ENCODE results near the gene DDX31. TPM values are rescaled to one million over a fixed set of nuclear protein-coding genes. Genes with fewer than 3 reads are reported as not detected.
"Not testable (repeated sequence)": the region's sequence is repeated elsewhere in the genome, so short reads cannot be mapped to it uniquely, and the experiment has no call there.

The DDX31 gene
- total RNA-seq, 1 donor from 2014 or later: 7.2 TPM

DNA sequence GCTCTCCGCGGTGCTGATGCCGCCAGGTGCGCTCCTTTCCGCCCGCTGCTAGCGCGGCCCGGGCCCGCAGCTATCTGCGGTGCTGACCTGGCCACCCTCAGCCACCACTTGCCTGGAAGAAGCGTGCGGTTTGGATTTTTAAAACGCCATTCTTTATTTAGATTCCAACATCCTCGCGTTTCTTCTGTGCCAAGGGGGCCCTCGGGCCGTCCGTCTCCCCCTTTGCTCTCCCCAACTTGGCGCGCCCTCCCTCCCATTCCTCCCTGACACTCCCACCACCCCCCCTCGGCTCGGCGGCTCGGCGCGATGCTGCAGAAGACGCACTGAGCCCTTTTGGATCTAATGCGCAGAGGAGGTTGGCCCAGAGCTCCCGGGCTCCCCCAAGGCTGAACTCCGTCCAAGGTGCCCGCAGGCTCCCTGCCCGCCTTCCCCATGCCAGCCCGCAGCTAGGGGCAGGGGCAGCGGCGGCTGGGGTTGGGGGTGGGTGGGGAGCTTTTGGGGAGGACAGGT, 87.5 kb downstream of the DDX31 start, which contains the start of gene BARHL1:
Gene BARHL1 (plus strand): TSS at position 331 of the 510 bp plus-strand sequence. CDS start 192 bp downstream, outside the sequence.
- no peak for DNase-seq (ENCODE audit: low read depth in 2 of 2)

DNA sequence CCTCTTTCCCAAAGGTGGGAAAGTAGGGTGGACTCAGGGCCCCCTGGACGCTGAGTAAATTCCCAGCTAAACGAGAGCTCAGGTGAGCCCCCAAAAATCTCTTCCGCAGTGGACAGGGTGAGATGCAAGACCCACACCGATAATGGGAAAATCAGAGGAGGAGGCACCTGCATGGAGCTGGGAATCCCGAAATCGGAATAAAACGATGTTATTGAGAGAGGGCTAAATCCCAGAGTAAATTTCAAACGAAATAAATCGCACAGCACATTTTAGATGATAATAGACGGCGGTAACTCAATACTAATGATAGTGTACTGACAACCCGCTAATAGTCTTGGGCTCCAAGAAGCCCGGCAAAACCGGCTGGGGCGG, 90.4 kb downstream of the DDX31 start:
- DNase-seq (ENCODE audit: low read depth in 2 of 2): no peak

DNA sequence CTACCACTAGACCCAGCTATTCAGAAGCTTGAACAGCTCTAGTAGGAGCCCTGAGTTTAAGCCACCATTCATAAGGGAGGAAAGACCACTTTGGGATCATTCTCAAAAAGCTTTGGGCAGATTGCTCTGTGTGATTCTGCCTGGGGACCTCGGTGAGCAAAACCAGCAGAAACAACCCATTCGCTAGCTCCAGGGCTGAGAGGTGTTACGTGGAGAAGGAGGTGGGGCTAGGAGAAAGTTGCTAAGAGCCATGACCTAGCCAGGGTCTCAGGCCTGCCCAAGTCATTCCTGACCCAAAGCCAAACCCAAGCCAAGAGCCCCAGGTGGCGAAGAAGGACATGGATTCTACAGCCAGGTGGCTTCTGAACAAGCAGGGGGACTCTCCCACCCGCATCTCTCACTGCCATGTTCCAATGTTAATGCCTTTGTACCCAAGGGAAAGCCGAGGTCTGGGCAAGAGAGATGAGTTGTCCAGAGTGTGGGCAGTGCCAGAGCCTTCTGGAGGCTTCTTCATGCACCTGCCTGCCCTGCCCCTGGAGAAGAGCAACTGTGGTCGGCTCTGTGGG, 91.3 kb downstream of the DDX31 start:
- DNase-seq (ENCODE audit: low read depth in 2 of 2): no peak

DNA sequence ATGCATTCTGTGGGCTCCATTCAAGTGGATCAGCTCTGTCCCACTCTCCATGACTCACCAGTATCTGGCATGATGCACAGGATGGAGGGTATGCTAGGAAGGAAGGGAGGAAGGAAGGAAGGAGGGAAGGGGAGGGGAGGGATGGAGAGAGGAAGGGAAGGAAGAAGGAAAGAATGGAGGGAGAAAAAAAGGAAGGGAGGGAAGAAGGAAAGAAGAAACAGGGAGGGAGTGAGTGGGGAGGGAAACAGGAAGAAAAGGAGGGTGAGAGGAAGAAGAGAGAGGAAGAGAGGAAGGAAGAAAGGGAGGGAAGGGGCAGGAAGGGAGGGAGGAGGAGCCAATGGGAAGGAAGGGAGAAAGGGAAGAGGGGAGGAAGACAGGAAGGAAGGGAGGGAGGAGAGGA, 92.7 kb downstream of the DDX31 start:
- DNase-seq (ENCODE audit: low read depth in 2 of 2): no peak

DNA sequence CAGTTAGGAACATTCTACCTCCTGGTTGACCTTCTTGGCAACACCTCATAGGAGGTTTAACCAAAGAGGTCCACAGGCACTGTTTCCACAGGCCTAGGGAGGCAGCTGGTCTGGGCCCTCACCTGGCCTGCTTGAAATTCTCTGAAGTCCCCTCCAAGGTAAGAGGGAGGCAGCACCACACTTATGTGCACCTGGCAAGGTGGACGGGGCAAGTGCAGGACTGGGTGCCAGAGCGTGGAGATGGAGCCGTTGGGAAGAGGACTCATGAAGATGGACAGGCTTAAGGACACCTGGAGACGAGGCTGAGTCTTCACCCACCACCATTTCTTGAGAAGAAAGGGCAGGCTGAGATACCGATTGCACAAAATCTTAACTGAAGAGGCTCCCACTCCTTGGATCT, 94.0 kb downstream of the DDX31 start:
- DNase-seq (ENCODE audit: low read depth in 2 of 2): no peak

DNA sequence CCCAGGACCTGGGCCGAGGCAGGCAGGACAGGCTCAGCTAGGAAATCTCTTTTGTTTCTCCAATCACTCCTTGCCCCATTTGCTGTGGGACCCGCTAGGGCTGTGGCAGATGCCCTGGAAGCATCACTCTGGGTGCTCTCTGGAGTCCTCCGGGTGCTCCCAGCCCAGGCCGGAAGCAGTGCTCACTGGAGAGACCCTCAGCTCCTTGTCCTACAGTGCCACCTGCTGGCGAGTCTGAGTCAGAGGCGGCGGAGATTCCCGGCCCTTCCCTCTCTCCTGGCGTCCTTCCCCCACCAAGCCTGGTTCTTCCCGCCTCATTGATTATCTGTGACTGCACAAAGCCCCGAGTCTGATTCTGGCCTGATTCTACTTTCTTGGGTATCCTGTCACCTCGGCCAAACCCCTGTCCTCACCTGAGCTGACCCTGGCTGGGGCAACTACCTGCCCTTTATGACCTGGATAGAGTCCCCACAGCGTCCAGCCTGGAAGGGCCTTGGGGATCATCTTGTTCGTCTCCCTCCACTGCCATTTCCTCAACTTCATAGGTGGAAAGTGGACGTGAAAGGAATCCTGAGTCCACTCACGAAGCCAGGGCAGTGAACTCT, 94.7 kb downstream of the DDX31 start:
- peak; percentile 63 to 81 for DNase-seq (ENCODE audit: low read depth in 2 of 2)

DNA sequence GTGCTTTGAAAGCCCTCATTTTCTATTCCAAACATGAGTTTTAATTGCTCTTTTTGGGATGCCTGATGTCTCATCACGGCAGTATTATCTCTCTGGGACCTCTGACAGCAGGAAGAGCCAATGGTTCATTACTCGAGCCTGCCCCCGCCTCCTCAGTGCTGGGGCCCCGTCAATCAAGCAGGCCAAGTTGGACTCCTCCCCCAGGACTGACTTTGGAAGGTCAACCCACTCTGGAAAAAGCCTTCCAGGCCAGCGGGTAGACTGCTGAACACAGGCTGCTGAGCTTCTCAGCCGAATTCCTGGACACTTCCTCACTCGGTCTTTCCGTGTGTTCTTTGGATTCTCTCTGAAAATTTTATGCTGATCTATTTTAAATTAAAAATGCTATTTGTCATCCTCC, 96.9 kb downstream of the DDX31 start:
- DNase-seq (ENCODE audit: low read depth in 2 of 2): no peak

DNA sequence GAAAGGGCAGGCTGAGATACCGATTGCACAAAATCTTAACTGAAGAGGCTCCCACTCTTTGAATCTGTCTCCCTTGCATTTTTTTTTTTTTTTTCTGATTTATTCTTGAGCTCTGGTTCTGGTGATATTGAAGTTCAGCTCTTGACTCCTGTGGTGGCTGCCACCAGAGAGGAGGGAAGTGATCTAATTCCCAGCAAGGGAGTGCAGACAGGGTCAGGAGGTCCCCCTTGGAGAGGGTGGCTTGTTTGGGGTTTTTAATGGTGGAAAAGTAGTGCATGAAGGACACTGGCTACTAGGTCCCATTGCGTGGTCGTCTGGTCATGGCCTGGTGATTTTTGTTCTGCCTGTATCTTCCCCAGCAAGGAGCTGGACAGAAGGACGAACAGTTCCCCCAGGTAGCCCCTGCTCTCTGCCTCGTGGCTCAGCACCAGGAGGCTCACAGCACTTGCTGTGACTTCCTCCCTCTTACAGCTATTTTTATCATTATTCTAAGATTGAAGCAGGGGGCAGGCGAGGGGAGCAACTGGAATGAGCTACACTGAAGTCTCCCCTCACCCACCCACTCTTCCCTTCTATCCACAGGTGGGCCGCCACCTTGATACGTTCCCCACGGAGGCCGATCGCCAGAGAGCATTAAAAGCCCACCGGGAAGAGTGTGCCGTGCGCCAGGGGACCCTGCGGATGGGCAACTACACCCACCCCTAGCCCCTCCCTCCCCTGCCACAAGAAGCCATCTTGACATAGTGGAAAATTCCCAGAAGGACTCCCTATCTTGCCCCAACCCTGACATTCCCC, 97.8 kb downstream of the DDX31 start:
- no peak for DNase-seq (ENCODE audit: low read depth in 2 of 2)

DNA sequence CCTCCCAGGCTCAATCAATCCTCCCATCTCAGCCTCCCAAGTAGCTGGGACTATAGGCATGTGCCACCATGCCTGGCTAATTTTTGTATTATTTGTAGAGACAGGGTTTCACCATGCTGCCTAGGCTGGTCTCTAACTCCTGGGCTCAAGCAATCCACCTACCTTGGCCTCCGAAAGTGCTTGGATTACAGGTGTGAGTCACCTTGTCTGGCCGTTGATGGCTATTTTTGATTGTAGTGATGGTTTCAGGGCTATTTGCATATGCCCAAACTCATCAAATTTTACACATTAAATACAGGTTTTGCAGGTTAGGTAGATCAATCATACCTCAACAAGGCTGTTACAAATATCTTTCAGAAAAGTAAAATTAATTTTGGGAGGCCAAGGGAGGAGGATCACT, 101.0 kb downstream of the DDX31 start:
- DNase-seq (ENCODE audit: low read depth in 2 of 2): not testable (repeated sequence)

DNA sequence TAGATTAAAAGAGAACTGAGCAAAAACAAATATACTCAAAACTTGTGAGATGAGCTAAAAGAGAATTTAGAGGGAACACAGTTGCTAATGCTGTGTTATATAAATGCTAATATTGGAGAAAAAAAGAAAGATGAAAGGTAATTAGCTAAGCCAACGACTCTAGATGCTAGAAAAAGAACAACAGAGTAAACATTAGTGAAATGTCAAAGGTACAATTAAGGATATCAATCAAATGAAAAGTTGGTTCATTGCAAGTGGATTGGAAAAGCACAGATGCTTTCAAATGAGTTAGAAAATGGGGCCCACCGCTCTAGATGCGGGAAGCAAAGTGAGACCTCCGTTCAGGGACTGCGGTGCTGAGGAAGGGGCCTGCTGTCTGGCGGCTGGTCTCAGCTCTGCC, 105.3 kb downstream of the DDX31 start:
- no peak for DNase-seq (ENCODE audit: low read depth in 2 of 2)

DNA sequence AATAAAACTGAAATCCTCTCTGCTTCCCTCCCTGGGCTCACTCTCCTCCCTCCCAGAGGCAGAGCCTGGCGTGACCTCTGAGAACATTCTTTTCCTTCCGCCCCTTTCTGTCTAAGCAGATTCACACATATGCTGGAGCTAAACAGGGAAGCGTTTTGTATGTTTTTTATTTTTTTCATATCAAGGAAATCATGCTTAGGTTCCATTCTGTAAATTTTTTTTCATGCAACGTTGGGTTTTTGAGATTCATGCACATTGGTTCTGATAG, 107.5 kb downstream of the DDX31 start:
- DNase-seq (ENCODE audit: low read depth in 2 of 2): peak; percentile 17 to 35

DNA sequence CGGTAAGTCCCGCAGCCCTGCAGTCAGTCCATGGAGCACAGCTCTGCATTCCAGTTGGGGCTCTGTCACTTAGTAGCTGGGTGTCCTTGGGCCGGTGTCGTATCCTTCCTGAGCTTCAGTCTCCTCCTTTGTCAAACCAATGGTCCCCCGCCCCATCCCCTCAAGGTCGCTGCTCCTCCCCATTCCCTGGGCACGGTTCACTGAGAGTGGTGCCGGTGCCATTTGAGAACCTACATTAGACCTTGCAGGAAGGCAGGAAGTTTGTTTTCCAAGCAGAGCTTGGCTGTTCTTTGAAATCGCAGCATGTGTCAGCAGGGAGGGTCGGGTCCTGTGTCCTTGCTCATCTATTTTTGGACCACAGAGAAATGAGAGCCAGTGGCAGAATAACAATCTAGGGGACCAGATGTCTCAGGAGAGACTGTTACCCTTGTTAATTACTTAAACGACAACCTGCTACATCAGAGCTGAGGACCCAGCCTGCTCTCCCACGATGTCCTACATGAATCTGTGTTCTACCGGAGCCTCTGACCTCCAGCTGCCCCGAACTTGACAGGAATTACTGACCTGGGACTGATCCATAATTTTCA, 109.1 kb downstream of the DDX31 start:
- DNase-seq (ENCODE audit: low read depth in 2 of 2): peak in 1 of 2 donors; percentile 7

DNA sequence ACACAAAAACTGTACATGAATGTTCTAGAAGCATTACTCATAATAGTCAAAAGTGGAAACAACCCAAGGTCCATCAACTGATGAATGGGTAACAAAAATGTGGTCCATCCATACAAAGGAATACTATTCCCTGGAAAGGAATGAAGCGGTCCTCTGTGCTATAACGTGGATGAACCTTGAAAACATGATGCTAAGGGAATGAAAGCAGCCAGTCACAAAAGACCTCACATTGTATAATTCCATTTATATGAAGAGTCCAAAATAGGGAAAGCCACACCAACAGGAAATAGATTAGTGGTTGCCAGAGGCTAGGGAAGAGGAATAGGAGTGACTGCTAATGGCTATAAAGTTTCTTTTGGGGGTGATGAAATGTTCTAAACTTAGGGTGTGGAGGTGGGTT, 110.1 kb downstream of the DDX31 start:
- no peak for DNase-seq (ENCODE audit: low read depth in 2 of 2)

DNA sequence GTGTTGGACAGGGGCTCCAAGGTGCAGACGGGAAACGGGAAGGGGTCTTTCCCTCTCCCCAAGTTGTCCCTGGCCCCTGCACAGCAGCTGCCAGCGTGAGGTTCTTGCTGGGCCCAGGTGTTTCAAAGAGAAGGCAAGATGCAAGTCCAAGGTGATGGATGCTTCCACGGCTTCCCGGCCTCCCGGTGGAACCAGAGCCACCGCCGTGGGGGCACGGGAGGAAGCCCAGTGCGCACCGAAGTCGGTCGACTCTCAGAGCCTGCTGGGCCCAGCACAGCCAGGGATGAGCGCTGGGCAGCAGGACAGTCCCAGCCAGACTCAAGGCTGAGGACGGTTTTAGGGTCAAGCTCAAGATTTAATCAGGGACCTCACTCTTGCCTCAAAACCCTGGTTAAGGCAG, 112.6 kb downstream of the DDX31 start:
- no peak for DNase-seq (ENCODE audit: low read depth in 2 of 2)

DNA sequence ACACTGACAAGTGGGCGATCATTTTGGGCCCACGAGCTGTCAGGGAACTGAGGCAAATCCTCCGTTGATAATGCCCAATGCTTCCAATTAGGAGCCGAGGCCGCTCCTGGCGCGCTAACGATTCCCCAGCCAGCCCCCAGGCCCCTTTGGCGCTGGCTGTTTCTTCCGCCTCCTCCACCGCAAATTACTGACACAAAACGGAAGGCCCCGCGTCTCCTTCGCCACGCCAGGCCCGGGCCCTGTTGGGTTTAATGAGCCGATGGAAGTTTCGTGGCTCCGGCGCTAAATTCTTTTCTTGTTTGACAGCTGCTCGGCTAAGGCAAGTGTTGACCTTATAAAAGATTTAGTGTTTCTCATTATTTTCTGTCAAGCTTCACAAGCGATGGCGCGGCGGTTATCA, 113.1 kb downstream of the DDX31 start:
- DNase-seq (ENCODE audit: low read depth in 2 of 2): no peak

DNA sequence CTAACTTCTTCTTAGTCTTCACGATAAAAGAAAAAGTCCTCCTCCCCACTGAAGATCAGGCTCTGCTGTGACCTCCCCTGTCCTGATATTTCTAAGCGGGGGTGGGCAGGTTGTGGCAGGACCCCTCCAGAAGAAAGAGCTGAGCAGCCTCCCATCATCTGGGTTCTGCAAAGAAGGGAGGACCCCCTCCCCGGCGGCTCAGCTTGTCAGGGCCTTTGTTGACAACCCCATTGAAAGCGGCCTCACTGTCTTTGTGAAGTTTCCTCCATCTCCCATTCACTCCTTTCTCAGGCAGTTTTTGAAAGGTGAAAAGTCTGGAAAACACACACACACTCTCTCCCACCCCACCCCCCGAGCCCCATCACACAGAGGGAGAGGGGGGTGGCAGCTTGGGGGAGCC, 113.5 kb downstream of the DDX31 start:
- no peak for DNase-seq (ENCODE audit: low read depth in 2 of 2)

DNA sequence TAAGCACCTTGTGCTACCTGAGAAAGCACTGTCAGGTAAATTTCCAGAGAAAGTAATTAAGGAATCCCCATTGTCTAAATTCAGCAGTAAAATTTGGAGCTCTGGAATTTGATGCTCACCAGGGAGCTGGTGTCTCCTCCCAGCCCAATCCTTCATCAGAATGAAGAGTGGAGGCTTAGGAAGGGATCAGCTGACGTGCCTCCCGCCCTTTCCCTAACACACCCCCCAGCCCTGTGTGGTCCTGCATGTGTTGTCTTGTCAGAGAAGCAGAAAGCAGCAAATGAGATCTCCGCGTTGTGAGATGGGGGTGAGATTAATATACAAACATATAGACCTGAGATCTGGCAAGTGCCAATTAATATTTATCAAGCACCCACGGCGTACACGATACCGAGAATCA, 114.3 kb downstream of the DDX31 start:
- DNase-seq (ENCODE audit: low read depth in 2 of 2): no peak

DNA sequence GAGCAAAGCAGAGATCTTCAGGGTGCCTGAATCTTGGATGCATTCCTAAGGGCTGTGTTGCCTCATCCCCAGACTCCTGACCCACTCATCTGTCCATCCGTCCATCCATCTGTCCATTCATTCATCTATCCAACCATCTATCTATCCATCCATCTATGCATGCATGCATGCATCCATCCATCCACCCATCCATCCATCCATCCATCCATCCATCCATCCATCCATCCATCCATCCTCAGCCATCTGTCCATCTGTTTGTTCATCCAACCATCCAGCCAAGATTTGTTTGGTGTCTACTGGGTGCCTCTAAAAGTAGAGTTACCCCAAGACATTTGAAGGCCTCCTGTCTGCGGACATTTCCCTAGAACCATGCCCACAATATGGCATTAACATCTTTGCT, 115.0 kb downstream of the DDX31 start:
- DNase-seq (ENCODE audit: low read depth in 2 of 2): no peak

DNA sequence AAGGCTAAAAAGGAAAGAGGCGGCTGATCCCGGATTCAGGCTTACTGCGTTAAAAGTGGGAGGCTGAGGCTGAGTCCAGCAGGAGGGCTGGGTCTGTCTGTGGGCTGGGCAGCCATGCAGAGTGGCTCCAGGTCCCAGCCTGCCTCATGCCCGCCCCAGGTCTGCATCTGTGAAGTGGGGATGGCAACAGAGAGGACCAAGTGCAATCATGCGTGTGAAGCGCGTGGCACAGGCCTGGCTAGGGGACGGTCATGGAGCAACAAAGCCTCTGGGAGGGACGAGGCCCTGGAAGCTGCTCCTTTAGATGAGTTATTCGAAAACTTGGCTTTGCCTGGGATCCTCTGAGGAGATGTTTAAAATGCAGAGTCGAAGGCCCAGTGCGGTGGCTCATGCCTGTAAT, 117.7 kb downstream of the DDX31 start:
- no peak for DNase-seq (ENCODE audit: low read depth in 2 of 2)

DNA sequence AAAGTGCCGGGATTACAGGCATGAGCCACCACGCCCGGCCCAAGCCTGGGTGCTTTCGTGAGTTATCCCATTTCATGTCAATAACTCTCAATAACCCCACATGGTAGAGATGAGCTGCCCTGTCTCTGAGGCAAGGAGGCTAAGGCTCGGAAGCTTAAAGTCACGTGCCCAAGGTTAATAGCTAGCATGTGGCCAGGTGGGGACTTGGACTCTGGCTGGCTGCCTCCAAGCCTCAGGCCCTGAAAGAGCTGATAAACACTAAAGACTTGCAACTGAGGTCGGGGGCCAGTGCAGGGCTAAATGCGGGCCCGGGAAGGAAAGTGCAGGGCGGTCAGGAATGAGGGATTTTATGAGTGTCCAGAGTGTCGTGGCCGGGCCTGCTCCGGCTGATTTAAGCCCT, 118.2 kb downstream of the DDX31 start:
- no peak for DNase-seq (ENCODE audit: low read depth in 2 of 2)

DNA sequence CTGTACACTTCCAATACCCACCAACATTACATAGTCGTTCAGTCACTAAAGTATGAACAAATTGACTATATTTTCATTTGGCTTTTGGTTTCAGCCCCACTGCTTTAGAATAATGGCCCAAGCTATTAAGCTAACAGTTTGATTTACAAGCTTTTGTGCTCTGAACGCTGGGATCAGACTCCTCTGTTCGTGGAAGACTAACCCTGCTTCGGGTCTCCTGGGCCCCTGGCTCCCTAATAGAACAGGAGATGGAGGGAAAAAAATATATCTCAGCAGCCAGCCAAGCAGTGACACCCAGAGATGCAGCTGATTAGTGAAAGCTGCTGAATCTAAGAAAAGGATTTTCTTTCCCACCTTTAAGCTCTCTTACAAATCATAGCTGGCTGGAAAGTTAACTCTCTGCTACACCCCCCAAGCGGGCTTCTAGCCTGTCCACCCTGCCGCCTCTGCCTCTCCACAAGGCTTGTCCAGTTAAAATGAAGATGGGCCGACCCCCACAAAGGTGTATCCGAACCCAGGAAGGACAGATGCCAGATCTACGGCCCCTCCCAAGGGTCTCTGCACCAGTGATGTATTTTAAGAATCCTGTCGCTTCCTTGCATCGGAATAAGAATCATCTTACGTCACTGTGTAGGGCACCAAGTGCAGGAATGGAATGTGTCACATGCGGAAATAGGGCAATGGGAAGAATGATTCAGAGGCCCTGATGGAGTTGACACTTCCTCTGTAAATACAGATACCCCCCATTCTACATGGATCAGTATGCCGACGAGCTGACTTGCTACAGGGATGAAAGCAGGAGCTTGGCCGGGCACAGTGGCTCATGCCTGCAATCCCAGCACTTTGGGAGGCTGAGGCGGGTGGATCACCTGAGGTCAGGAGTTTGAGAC, 120.8 kb downstream of the DDX31 start:
- peak; percentile 77 to 87 for DNase-seq (ENCODE audit: low read depth in 2 of 2)

Data from dermis microvascular lymphatic vessel endothelial cell (primary cell).